GM21529 (cell line): ENCODE measurements around the gene ALKBH3.

ENCODE experiments used
- ATAC-seq: cut with Tn5 transposase; IDR thresholded peaks from one replicate; pipeline ENCODE4 v1.9.1; 2021; ENCODE audit not compliant: unreplicated experiment

Gene ALKBH3

DNA sequence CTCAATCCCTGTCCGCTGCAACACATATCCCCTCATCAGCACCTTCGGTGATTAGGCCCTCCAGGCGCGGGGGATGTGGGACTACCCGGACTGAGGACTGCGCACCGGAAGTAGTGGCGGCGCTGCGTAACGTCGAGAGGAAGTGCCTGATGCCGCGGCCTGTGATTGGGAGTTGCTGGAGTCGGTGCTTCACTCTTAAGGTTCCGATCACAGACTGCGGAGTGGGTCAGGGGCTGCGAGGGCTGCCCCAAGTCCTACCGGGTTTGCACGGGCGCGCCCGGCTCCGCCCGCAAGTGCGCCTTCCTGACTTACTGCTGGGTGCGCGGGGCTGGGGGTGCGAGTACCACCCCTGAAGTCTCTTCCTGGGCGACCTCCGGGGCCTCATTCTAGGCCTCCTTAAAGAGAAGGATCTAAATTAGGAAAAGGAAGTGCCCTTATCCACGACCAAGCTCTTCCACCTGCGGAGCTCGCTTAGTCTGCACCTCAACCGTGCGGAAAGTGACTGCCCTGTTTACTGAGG, at the start of gene ALKBH3:
Gene ALKBH3 (plus strand): TSS at position 192 of the 520 bp plus-strand sequence. CDS start 1,822 bp downstream, outside the sequence.
- ATAC-seq = peak; percentile 99

- no peak for ATAC-seq
These were observed 49.6 kb upstream of the ALKBH3 start for GRCh38 chr11:43830928-43831440.

- no peak for ATAC-seq
These were observed 48.1 kb upstream of the ALKBH3 start for GRCh38 chr11:43832536-43832935.

- no peak for ATAC-seq
These were observed 47.0 kb upstream of the ALKBH3 start for GRCh38 chr11:43833657-43834073.

GRCh38 chr11:43834286-43834685, 46.3 kb upstream of the ALKBH3 start:
- no peak for ATAC-seq

GRCh38 chr11:43835104-43835503, 45.5 kb upstream of the ALKBH3 start:
- no peak for ATAC-seq

DNA sequence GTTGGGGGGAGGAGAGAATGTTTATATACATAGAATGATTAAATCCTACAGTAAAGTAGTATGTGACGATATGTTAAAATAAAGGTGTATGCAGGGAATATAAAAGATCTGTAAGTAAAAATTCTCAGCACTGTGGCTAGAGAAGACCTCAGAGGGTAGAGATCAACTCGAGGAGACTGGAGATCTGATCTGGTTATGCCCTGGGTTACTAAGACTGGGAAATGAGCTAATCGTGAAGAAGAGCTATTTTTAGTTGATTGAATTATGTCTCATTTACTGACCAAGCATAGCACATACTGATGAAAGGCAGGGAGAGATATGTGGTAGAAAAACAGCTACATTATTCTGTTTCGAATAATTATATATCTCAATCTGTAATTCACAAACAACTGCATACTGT, 42.8 kb upstream of the ALKBH3 start:
- ATAC-seq = no peak

- no peak for ATAC-seq
These were observed 38.6 kb upstream of the ALKBH3 start for GRCh38 chr11:43842021-43842420.

DNA sequence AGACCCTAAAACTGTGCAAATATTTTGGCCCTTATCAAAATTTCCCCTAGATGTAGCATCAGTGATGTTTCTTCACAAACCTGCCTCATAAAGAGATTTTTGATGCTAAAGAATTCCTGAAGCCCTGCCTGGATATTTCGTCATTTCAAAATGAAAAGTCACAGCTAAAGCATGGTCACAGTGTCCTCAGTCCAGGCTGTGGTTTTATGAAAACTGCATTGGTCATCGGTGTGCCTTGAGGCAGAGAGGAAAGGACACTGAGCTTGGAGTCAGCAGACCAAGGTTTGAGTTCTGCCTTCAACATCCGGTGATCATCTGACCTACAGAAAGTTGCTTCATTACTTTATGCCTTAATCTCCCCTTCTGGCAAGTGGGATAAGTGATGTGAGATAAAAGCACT, 34.8 kb upstream of the ALKBH3 start:
- ATAC-seq = no peak

DNA sequence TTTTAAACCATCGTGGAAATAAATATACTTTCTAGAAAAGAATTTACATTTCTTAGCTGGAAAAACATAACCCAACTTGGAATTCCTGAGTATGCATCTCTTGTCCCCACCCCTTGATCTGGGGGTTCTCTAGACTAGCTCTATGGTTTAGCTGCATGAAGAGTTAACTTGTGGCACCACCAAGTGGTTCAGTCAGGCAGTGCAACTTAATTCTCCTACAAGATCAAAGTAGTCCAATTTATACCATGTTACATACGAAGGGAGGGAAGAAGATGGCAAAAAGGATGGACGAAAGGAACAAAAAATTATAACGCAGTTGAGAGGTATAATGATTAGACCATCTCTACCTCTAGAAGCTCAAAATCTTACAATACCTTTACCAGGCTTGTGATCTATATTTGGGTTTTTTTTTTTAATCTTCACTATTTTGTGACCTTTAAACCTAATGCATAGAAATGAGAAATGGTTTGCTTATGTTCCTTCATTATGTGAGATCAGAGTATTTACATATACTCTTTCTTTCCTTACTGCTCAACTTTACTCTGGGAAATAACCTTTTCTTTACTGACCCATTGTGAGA, 28.5 kb upstream of the ALKBH3 start:
- peak; percentile 88 for ATAC-seq

- ATAC-seq = no peak
These were observed 26.9 kb upstream of the ALKBH3 start for GRCh38 chr11:43853781-43854180.

GRCh38 chr11:43856993-43857392, 23.6 kb upstream of the ALKBH3 start:
- ATAC-seq = no peak

GRCh38 chr11:43861141-43861540, 19.5 kb upstream of the ALKBH3 start:
- no peak for ATAC-seq

DNA sequence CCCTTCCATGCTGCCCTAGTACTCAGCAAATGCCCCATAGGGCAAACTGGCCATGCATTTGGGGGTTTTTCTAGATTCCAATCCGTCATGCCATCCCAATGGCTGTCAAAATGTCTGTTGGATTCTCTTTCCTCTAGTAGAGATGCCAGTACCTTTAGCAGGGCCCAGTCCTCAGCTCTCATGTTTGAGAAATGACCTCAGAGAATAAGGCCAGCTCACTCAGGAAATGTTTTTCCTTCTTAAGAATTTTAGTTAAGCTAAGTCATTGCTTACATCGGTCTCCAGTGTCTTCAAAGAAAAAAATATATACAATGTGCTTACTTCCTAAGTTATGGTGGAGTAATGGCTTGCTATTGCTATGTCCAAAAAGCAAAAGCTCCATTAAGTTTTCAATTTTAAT, 14.1 kb upstream of the ALKBH3 start:
- ATAC-seq = no peak

- no peak for ATAC-seq
These were observed 13.7 kb upstream of the ALKBH3 start for GRCh38 chr11:43866969-43867368.

DNA sequence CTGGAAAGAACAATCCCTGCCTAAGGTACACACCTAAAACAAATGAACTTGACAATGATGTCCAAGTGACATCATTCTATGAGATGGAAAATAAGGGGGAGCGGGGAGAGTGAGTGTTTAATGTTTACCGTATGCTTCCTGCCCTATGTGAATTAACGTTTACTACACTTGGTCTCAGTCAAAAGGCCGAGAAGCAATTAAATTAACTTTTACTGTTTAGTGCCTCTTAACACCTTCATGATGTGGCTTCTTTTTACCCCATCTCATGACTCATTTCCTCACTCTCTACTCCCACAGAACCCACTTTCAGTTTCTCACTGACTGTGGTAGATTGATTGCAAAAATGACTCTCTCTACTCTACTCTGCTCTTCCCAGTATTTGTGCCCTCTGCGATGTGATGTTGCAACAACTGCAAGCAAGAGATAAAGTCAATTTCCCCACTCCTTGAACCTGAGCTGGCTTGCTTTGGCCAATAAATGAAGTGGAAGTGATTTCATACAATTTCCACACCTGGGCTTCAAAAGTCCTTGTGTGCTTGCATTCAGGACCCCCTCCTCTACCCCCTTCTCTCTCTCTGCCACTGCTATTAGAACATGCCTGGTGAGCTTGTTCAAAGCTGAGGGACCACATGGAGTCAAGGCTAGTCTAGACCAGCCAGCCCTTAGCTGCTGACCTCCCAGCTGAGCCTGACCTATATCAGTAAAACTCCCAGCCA, 11.6 kb upstream of the ALKBH3 start:
- ATAC-seq = peak; percentile 100

DNA sequence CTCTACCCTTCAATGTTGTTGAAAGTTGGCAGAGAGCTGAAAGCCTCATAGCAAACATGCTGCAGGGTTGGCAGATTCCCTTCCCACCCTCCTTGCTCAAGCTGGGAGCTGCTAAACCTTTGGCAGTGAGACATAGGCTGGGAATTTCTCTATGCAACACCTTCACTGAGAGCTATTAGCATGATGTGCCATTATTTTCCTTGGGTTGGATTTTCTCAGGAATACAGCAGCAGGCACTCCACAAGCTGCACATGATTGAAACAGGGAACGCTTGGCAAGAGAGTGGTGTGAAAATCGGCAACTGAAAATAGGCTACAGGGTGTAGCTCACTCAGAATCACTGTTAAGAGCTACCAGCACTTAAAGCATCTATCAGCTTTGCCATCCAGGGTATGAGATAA, 9.6 kb upstream of the ALKBH3 start:
- ATAC-seq = no peak

GRCh38 chr11:43872995-43873394, 7.6 kb upstream of the ALKBH3 start:
- ATAC-seq = no peak

- no peak for ATAC-seq
These were observed 6.6 kb upstream of the ALKBH3 start for GRCh38 chr11:43874078-43874477.

DNA sequence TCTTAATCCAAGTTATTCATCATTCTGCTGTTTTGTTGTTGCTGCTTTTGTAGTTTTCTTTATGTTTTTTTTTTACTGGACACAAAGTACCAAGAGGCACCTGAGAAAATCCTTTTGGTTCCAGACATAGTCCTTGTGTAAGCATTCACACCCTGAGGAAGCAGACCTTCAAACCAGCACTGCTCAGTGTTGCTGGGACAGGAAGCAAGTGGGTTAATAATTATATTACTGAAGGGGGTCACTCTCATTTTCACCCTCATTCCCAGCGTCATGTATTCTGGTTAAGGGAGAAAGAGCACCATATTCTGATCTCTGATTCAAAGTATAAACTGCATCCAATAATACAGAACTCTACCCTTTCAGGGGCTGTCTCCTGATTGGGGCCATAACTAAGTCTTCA, 5.9 kb upstream of the ALKBH3 start:
- ATAC-seq = peak; percentile 76

GRCh38 chr11:43879789-43880639, 617 bp upstream of the ALKBH3 start:
- ATAC-seq = peak; percentile 1
